ENCODE data around the gene HES7.

Gene HES7

GRCh38 chr17:8142887-8143580, 19.1 kb upstream of the HES7 start:
- DNase-seq (ENCODE audit: low read depth in 2 of 2) = no peak

DNA sequence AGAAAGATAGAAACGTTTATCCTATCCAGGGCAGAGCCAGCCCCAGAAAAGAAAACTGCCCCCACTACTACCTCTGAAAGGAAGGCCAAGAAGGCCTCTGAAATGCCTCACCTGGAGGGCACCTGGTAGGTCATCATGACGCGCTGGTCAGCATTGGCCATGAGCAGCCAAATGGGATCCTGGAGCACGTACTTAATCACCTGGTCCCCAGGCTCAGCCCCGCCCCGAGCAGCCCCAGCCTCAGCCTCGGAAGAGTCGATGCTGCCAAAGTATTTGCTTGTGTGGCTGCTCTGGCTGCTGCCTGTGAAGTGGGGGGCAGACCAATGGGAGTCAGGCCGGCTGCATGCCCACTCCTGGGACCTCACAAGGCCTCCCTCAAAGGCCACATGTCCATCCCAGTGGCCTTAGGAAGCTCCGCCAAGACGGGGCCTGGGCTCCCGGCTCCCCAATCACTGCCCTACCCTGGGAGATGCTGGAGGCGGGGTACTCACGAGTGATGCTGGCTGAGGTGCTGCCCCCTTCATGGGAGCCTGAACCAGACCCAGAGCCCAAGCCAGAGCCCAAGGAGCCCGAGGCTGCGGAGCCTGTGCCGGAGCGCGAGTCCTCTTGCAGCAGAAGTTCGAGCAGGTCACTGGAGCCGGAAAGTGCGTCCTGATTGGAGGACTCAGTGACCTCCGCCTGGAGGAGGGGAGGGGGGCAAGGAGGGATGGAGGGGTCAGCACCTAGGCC, 18.4 kb upstream of the HES7 start:
- no peak for DNase-seq (ENCODE audit: low read depth in 2 of 2)

- no peak for DNase-seq (ENCODE audit: low read depth in 2 of 2)
Observed at GRCh38 chr17:8141741-8142140, 17.8 kb upstream of the HES7 start.

GRCh38 chr17:8141045-8141444, 17.1 kb upstream of the HES7 start:
- DNase-seq (ENCODE audit: low read depth in 2 of 2) = no peak

- DNase-seq (ENCODE audit: low read depth in 2 of 2) = no peak
Observed at GRCh38 chr17:8140065-8141029, 16.4 kb upstream of the HES7 start.

DNA sequence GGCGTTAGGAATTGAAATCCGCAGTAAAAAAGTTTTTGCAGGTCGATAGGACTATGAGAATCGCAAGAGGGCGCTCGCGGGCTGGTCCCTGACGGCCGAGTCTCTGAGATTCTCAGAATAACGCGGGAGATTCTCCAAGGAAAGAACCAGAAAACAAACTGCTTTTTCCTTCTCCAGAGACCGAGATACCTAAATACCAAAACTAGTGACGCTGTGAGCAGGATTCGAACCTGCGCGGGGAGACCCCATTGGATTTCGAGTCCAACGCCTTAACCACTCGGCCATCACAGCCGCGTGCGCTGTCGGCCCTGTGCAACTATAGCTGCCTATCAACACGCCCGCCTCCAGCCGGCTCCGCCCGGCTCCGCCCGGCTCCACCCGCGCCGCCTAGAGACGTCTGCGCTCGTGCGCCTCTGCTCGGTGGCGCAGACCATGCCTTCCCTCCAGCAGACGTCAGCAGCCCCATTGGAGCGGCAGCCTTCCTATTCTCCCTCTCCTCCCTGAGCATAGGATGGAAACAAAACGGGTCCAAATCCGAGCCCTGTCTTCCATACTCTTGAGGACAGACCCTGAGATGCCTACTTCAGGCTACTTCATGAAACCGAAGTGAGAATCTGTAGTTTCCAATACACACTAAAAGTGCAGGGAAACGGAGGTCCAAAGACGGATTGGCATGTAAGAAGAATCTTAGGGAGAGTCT, 14.9 kb upstream of the HES7 start:
- DNase-seq (ENCODE audit: low read depth in 2 of 2) = peak; percentile 94 to 95

GRCh38 chr17:8138374-8138671, 14.4 kb upstream of the HES7 start:
- no peak for DNase-seq (ENCODE audit: low read depth in 2 of 2)

GRCh38 chr17:8137645-8138373, 13.9 kb upstream of the HES7 start:
- no peak for DNase-seq (ENCODE audit: low read depth in 2 of 2)

DNA sequence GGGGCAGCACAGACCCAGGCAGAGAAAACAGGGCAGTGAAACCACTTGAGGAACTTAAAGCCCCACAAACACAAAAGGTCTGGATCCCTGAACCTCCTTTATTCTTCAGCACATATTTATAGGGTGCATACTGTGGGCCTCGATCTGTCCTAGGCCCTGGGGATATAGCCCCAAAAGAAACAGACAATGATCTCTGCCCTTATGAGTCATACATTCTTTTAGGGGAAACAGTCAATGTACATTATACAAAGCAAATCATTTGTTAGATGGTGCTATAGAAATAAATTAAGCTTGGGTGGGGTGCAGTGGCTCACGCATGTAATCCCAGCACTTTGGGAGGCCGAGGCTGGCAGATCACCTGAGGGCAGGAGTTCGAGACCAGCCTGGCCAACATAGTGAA, 10.0 kb upstream of the HES7 start:
- no peak for DNase-seq (ENCODE audit: low read depth in 2 of 2)

DNA sequence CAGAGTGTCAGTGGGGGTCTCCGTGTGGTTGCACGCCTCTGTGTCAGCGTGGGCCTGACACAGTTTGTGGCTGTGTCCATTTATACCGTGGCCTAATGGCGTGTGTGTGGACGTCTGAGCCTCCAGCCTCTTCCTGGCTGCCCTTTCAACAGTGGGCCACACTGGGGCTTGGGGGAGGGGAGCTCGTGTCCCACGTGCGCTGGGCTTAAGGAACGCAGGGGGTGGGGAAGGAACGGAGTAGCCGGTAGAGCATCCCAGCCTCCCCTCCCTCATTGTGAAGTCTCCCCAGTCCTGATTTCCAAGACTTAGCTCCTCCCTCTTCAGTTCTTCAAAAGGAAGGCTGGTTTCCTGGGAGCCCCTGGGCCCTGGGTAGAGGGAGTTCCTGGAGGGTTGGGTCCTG, 9.5 kb upstream of the HES7 start:
- DNase-seq (ENCODE audit: low read depth in 2 of 2) = no peak

DNA sequence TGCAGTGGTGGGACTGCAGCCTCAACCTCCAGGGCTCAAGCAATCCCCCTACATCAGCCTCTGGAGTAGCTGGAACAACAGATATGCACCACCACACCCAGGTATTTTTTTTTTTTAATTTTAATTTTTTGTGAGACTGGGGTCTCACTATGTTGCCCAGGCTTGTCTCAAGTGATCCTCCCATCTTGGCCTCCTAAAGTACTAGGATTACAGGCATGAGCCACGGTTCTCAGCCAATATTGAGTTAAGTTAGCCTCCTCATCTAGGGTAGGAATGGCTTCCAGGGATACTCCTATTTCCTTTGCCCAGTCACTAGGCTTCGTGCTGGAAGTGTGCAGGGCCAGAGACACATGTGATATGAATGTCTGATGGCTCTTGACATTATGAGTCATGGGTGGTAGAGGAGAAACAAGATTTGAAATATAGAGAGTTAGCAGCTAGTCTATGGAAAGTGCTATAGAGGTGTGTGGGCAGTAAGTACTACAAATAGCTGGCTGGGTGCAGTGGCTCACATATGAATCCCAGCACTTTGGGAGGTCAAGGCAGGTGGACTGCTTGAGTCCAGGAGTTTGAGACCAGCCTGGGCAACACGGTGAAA, 8.0 kb upstream of the HES7 start:
- no peak for DNase-seq (ENCODE audit: low read depth in 2 of 2)

- DNase-seq (ENCODE audit: low read depth in 2 of 2) = no peak
Observed at GRCh38 chr17:8128125-8128784, 4.3 kb upstream of the HES7 start.

DNA sequence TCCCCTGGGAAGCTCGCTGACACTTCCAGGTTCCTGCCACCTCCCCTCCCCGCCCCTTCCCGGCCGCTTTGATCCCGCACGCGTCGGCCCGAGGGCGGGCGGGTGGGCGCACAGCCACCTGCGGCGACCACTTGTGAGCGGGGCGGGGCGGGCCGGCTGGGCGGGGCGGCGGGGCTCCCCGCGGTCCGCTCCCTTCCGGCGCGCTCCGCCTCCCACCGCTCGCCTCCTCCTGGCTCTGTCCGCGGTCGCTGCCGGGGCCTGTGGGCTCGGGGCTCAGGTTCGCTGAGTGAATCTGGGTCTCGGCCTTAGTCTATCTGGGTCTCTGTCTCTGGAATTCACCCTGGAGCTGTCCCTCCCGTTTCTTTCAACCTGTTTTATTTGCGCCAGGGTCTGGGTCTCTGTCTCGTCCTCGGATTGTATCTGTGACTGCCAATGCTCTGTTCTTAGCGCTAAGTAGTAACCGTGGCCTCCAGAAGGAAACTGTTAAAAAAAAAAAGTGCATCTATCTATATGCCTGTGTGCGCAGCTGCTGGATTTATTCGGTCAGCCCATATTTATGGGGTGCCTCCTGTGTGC, 2.7 kb upstream of the HES7 start:
- no peak for DNase-seq (ENCODE audit: low read depth in 2 of 2)

DNA sequence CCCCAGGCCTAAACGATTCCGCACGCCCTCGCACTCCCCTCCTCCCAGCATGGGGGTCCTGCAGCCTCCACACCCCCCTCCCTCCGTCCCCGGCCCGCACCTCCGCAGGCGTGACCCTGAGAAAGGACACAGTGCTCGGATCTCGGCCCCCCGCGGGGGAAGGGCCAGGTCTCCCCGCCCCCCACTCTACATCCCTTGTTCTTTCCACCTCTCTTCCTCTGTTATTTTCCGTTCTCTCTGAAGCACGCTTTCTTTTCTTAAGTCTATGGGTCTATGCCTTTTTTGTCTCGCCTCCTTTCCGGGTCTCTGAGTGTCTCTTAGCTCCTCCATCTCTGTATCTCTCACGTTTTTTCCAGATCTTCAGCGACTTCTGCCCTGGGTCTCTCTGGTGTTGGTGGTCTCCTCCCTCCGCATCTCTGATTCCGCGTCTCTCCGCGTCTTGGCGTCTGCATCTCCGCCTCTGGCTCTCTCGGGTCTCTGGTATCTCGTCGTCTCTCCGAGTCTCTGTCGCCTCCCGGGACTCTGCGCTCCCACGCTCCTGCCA, 2.1 kb upstream of the HES7 start:
- no peak for DNase-seq (ENCODE audit: low read depth in 2 of 2)

DNA sequence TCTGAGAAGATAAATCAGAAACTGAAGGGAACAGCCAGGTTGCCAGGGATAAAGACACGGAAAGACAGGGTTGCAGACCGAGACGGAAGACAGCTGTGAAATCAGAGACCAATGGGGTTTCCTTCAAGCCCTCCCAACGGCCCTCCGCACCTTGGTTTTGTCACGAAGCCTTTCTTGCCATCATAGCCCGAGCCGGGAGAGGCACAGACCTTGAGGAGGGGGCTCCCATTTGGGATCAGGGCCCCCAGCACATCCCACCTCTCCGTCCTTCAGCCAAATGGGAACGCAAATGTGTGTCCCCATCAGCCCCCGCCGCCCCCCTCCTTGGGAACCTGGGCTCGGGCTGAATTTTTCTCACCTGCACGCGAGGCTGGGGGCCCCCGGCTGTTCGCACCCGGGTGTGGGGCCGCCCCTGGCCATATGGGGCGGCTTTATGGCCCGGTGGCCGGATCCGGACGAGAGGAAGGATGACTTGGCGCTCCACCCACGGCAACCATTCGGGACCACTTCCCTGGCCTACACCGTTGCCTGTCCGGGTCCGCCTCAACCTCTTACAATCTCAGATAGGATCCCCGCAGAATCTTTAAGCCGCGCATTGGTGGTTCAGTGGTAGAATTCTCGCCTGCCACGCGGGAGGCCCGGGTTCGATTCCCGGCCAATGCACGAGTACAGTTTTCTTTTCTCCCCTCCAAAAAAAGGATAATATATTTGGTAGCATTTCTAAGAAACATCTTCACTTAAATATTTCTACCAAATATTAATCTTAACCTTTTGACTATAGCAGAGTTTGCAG, 1.4 kb upstream of the HES7 start:
- peak; percentile 79 to 81 for DNase-seq (ENCODE audit: low read depth in 2 of 2)

GRCh38 chr17:8124350-8125153, 646 bp upstream of the HES7 start:
- no peak for DNase-seq (ENCODE audit: low read depth in 2 of 2)

DNA sequence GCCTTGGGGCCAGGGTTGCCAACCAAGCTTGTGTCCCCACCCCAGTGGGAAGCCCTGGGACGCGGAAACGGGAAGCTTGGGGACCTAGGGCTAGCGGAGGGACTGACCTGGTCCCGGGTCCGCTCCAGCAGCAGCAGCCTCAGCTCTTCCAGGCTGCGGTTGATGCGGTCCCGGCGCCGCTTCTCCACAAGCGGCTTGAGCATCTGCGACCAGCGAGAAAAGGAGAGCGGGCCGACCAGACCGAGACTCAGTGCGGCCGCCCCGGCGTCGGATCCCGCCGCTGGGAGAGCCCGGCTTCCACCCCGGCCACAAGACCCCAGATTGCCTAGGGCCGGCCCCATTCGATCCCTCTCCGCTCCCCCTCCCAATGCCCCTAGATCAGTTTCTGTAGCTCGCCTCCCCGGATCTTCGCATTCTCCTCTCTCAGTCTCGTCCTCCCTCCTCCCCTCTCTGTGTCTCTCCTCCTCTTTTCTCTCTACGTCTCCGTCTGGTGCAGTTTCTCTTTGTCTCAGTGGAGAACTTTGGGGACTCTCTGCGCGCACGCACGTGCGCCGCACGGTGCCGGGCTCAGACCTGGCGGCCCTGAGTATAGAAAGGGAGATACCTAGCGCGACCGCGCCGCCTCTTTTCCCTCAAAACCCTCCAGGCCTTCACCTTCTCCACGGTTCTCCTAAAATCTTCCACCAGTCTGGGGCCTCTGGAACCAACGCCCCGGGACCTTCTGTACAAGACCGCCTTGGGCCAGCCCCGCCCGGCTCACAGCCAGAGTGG, 797 bp downstream of the HES7 start:
- DNase-seq (ENCODE audit: low read depth in 2 of 2) = no peak
